ENCODE results near the gene TULP3.

The TULP3 gene

GRCh38 chr12:2877047-2877952 is 13.4 kb upstream of the TULP3 start, which contains the start of the genes FOXM1 and RHNO1:
TSS of gene FOXM1 (minus strand) at chr12:2877174. CDS start at chr12:2874478, 2,696 bp downstream.
TSS of gene RHNO1 (plus strand) at chr12:2877223. CDS start at chr12:2885367, 8,144 bp downstream.
- DNase-seq: peak; percentile 79

- DNase-seq: no peak
Observed at GRCh38 chr12:2877953-2878732, 12.5 kb upstream of the TULP3 start.

DNA sequence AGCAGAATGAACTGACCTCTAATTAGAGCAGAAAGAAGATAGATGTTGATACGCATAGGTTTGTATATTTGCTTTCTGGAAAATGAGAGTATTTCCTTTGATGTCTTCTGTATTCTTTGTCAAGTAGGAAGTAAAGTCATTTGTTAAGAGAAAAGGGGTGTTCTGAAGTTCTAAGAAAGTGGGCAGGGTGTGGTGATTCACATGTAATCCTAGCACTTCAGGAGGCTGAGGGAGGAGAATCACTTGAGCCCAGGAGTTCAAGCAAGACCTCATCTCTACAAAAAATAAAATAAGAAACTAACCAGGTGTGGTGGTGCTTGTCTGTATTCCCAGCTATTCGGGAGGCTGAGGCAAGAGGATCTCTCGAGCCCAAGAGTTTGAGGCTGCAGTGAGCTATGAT is 10.8 kb upstream of the TULP3 start:
- no peak for DNase-seq

DNA sequence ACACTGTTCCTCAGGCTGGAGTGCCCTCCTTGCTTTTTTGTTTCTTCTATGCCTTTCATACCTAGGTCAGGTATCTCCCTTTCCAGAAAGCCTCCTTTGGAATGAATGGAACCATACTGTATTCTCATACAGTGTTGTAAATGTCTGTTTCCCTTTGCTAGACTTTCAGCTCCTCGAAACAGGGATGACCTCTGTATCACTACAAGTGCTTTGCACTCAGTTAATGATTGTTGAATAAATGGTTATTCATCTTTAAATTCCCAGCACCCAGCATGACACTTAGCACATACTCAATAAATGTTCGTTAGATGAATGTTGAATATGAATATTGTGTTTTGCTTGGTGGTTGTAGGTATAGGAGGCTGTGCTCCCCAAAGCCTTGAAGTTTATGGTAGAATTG is 5.9 kb upstream of the TULP3 start:
- DNase-seq: no peak

- DNase-seq: no peak
Observed at GRCh38 chr12:2886768-2887450, 3.8 kb upstream of the TULP3 start.

GRCh38 chr12:2890001-2890387 is 697 bp upstream of the TULP3 start:
- no peak for DNase-seq

GRCh38 chr12:2891240-2892053 is 756 bp downstream of the TULP3 start:
- DNase-seq: peak; percentile 25

GRCh38 chr12:2892246-2892645 is 1.6 kb downstream of the TULP3 start:
- DNase-seq: no peak

- no peak for DNase-seq
Observed at GRCh38 chr12:2893007-2893406, 2.3 kb downstream of the TULP3 start.

GRCh38 chr12:2895051-2895451 is 4.4 kb downstream of the TULP3 start:
- DNase-seq: no peak

- no peak for DNase-seq
Observed at GRCh38 chr12:2895511-2895910, 4.8 kb downstream of the TULP3 start.

DNA sequence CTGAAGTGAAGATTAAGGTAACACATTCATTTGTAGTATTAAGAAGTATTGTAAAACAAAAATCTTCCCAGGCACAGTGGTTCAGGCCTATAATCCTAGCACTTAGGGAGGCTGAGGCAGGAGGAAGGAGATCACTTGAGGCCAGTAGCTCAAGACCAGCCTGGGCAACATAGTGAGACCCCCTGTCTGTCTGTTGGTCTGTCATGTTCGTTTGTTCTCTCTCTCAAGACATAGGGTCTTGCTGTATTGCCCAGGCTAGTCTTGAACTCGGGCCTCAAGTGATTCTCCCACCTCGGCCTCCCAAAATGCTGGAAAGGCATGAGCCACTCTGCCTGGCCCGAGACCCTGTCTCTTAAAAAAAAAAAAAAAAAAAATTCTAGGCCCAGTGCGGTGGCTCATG is 6.7 kb downstream of the TULP3 start:
- no peak for DNase-seq

GRCh38 chr12:2900642-2901041 is 10.0 kb downstream of the TULP3 start:
- DNase-seq: no peak

DNA sequence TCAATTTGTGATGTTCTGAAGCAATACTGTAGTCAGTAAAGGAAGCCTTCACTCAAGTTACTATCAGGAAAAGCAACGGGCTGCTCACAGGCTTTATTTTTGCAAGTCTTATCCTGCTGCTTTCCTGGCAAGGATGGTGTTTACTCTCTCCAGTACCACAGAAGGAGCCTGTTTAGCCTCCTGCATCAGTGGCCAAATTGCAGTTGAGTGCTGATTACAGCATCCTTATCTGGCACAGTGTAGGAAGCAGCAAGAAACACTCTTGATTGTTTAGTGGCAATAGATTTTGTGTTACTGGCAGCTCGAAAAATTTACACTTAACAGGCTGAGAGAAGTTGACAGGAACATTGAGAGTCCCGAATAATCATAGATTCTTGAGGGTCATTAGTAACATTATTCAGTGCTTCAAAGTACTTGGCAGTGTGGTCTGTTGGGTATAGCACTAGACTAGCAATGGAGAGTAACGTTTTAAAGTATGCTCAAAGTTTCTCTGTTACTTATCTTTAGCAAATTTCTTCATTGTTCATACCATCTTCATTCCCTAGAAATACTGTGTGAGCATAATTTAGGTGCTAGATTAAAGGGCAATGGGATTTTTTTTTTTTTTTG is 11.7 kb downstream of the TULP3 start:
- DNase-seq: no peak

GRCh38 chr12:2904260-2904659 is 13.6 kb downstream of the TULP3 start:
- DNase-seq: no peak

- DNase-seq: no peak
Observed at GRCh38 chr12:2912216-2912575, 21.5 kb downstream of the TULP3 start.

DNA sequence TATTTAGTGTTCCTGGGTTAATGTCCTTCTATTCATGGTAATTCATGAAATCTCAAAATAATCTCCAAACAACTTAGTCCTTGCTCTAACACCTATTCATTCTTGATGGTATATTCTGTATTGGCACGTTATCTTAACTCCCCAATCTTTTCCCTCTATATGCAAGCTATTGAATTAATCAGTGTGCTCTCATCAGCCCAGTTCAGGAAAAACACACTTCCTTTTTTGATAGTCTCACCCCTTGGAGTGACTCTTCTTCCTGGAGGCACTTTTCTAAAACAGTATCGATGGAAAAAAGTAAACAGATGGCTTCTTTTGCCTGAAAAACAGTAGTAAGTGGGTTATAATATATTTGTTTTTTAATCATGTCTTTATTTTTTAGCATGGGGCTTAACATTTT is 28.6 kb downstream of the TULP3 start:
- DNase-seq: no peak

GRCh38 chr12:2922329-2922728 is 31.6 kb downstream of the TULP3 start:
- DNase-seq: no peak

DNA sequence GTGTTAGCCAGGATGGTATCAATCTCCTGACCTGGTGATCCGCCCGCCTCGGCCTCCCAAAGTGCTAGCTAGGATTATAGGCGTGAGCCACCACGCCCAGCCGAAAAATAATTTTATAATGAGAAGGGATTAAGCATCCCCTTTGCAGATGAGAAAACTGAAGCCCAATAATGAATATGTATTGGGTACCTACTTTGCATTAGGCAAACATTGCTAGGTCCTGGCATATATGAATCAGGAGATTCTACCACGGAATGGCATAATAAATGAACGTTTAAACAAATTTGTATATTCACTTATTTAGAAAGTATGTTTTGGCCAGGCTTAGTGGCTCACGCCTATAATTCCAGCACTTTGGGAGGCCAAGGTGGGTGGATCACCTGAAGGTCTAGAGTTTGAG is 32.4 kb downstream of the TULP3 start:
- DNase-seq: no peak

DNA sequence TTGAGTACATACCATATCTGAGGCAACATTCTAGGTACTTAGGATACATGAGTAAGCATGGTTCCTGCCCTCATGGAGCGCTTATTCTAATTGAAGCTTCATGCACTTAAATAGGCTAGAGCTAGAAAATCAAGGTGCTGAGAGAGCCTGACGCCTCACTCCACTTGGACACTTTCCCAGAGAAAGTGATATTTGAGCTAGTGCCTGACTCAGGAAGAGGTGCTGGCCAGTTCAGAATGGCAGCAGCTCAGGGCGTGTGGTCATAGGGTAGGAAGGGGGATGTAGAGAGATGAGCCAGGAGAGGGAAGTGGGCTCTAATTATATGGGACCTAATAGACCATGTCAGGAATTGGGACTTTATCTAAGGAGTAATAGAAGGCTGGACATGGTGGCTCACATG is 33.3 kb downstream of the TULP3 start:
- no peak for DNase-seq

DNA sequence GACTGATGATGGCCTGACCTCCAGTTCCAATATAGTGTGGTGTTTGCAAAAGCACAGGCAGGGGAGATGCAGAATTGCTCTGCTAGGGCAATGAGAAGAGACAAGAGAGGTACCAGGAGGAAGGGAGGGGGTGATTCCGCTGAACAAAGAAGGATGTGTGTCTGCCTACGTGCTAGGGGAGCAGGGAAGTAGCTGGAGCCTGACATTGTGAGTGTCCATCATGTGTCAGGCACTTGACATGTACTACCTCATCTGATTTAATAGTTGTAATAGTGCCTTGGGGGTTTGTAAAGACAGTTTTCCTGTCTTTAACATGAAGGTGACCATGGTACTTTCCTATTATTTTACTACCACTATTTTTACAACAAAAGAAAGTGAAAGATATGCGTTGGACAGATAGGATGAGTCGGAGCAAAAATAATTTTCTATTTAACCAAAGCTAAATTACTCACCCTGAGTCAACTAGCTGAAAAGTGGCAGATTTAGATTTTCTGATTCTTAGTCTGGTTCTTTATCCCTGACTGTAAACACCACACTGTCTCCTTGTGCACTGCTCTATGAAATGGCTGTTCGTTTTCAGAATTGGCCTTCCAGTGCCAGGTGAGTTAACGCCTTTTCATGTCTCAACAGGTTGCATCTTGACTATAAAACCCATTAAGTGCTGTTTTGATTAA is 34.8 kb downstream of the TULP3 start:
- DNase-seq: no peak

GRCh38 chr12:2930865-2931264 is 40.2 kb downstream of the TULP3 start:
- DNase-seq: no peak
